Adrenal gland (tissue), 12 donors: ENCODE results near the gene URI1. TPM values are rescaled to one million over a fixed set of nuclear protein-coding genes. Genes with fewer than 3 reads are reported as not detected.
A peak's percentile ranks its signal among the peaks of the same experiment; 100 is the strongest.

Experiments used
- DNase-seq, 7 donors: peaks; one replicate each; pipeline ENCODE4 v3.0.0-alpha.2; 2019 to 2020
- H3K27ac ChIP-seq, 5 donors: fragments of 200-600 bp; sonication (generic) in 4 of 5; 1 replicate in 3 of 5; 2 replicates in 2 of 5; pipeline versions ENCODE4 v1.5.1 to v1.8.0; 2016 to 2020; ENCODE audit warnings: mild to moderate bottlenecking in 1 of 5
- H3K27me3 ChIP-seq: fragments of 200-600 bp; 2 replicates; pipeline ENCODE4 v1.8.0; 2021
- H3K36me3 ChIP-seq, 2 donors: fragments of 200-600 bp; replicated peaks in 1 of 2; 1 replicate in 1 of 2; 2 replicates in 1 of 2; pipeline versions ENCODE4 v1.5.1 to v1.8.0; 2018 to 2022
- H3K4me1 ChIP-seq, 2 donors: fragments of 200-600 bp; replicated peaks in 1 of 2; 1 replicate in 1 of 2; 2 replicates in 1 of 2; pipeline versions ENCODE4 v1.5.1 to v1.8.0; 2018 to 2021
- H3K4me3 ChIP-seq, 4 donors: fragments of 200-600 bp; sonication (generic) in 3 of 4; one replicate each; pipeline ENCODE4 v1.5.1; 2016 to 2018
- H3K9me3 ChIP-seq, 3 donors: fragments of 200-600 bp; sonication (generic) in 1 of 3; replicated peaks in 1 of 3; 1 replicate in 2 of 3; 2 replicates in 1 of 3; pipeline versions ENCODE4 v1.5.1 to v1.8.0; 2016 to 2021
- POLR2A ChIP-seq, 2 donors: fragments of 450-650 bp; IDR thresholded peaks; one replicate each; pipeline ENCODE4 v1.6.1; 2017; ENCODE audit warnings: antibody characterized with exemption in 2 of 2, mild to moderate bottlenecking in 2 of 2, moderate library complexity in 1 of 2
- WGBS, 4 donors: extraction: QIAGEN DNeasy Blood & Tissue Kit in 2 of 4; methylation state at CpG; one replicate each; pipeline versions ENCODE4 v1.1.5 to v1.1.7; 2013 to 2017; 5-methylcytosine and 5-hydroxymethylcytosine counted together
- intact Hi-C, 2 donors: fragments of 100-400 bp; cut with DNase I; formaldehyde crosslinking; loops; one replicate each; pipeline versions ENCODE4 v1.14.1 to v1.15.0; 2022 to 2023
- polyA plus RNA-seq, 3 donors: library from polyadenylated mRNA; stranded (reverse); fragments of 200-250 nt in 2 of 3; fragments of 350-450 nt in 1 of 3; fragmentation: Illumina TruSeq in 1 of 3; extraction: RNeasy Lipid Tissue Mini Kit (QIAGEN cat#74804) in 1 of 3; gene quantifications; one replicate each; pipeline ENCODE4 v1.2.3, GENCODE V29; 2013 to 2014
- total RNA-seq, 9 donors: library from RNA; depleted of rRNA in 4 of 9; stranded (reverse); fragments of >200 nt in 4 of 9; fragments of 120-200 nt in 1 of 9; fragmentation: NEBNext Ultra II Directional in 1 of 9; extraction: Animal tissue kit (Norgen Biotek cat#: 25700) in 1 of 9; gene quantifications; one replicate each; pipeline versions ENCODE4 v1.1.0 to v1.2.4, GENCODE V29; 2013 to 2023
- TF ChIP-seq, protein P1 (sequence below), 6 experiments: fragments of 450-650 bp in 4 of 6; fragments of 200-600 bp in 2 of 6; sonication (generic) in 1 of 6; IDR thresholded peaks; 1 replicate in 5 of 6; 2 replicates in 1 of 6; pipeline versions ENCODE4 v1.5.1 to v1.8.0; 2016 to 2021; ENCODE audit warnings: antibody characterized with exemption in 6 of 6, mild to moderate bottlenecking in 2 of 6, moderate library complexity in 1 of 6
- donor health status: healthy with polysubstance abuse.
- donor health status: Bipolar disorder and iron deficiency.
- donor health status: DM: yes; HTN: yes; CAD: no.
- donor health status: DM: no; HTN: no; CAD: no.
- donor health status: DM: no; HTN: no; CAD: no.
- donor health status: DM: yes; HTN: yes; CAD: no.

URI1 gene
- total and polyA plus RNA-seq, 12 donors = 21.6 to 115 (median 71.1) TPM

DNA sequence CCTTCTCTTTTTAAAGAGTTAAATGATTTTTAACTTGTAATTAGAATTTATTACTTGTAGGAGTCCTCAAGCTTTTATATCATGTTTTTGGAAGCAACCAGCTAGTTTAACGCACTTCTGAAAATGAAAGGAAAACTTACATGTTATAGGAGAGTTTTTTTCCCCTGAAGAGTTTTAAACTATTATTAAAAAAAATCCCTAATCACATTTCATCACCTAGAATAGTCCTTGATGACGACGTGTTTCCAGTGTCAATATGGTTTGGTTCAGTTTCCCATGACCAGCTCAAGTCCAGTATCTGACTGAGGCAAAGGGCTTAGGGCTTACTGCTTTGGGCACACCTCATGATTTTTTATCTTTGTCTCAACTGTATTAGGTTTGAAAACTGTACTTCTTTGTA is 36.0 kb downstream of the URI1 start:
- TF ChIP-seq POLR2A (IDR thresholded peaks at IDR 0.05) = no peak
- Histone ChIP-seq H3K4me1 (peaks cover 6 to 43% of the 10 kb centered on the region in 2 donors), H3K4me3 (peak overlapping the region in 2 of 4 donors; percentile 8 to 36), H3K27ac (no peak overlapping the region), H3K9me3 (no peaks in the 10 kb centered on the region), H3K27me3 (no peaks in the 10 kb centered on the region), H3K36me3 (no peaks in the 10 kb centered on the region)
- WGBS, 4 donors = 12 to 23% (median 21%) methylated on average over 3 of the region's 3 CpGs
- intact Hi-C loops = no loop called here
- DNase-seq = peak in 1 of 7 donors; percentile 24

DNA sequence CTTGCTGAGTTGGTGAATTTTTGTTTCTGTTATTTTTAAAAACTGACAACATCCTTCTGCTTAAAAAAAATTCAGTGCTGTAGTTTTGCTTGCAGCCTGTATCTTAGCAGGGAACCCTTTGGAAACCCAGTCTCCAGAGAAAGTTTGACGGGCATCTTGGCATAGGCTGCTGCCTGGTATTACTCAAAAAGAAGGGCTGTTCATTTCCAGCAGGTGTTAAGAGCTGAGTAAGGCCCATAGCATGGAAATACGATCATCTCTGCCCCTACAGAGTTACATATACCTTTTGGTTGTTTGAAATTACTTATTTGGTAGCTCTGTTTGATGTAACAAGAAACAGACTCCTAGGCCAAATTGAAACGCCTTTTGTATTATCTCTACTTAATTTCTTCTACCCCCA is 41.5 kb downstream of the URI1 start:
- no peaks in the 10 kb centered on the region for H3K9me3 ChIP-seq
- intact Hi-C loops = no loop called here
- H3K27ac ChIP-seq = no peak overlapping the region
- no peaks in the 10 kb centered on the region for H3K27me3 ChIP-seq
- no peak for DNase-seq
- H3K4me3 ChIP-seq = no peak overlapping the region
- WGBS, 4 donors = 67 to 78% (median 72%) methylated on average over 3 of the region's 3 CpGs
- H3K4me1 ChIP-seq = peaks cover 4 to 16% of the 10 kb centered on the region in 2 donors
- no peaks in the 10 kb centered on the region for H3K36me3 ChIP-seq
- TF ChIP-seq POLR2A (IDR thresholded peaks at IDR 0.05) = no peak
- TF ChIP-seq, protein P1, sequence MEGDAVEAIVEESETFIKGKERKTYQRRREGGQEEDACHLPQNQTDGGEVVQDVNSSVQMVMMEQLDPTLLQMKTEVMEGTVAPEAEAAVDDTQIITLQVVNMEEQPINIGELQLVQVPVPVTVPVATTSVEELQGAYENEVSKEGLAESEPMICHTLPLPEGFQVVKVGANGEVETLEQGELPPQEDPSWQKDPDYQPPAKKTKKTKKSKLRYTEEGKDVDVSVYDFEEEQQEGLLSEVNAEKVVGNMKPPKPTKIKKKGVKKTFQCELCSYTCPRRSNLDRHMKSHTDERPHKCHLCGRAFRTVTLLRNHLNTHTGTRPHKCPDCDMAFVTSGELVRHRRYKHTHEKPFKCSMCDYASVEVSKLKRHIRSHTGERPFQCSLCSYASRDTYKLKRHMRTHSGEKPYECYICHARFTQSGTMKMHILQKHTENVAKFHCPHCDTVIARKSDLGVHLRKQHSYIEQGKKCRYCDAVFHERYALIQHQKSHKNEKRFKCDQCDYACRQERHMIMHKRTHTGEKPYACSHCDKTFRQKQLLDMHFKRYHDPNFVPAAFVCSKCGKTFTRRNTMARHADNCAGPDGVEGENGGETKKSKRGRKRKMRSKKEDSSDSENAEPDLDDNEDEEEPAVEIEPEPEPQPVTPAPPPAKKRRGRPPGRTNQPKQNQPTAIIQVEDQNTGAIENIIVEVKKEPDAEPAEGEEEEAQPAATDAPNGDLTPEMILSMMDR (IDR thresholded peaks at IDR 0.05) = no peak

DNA sequence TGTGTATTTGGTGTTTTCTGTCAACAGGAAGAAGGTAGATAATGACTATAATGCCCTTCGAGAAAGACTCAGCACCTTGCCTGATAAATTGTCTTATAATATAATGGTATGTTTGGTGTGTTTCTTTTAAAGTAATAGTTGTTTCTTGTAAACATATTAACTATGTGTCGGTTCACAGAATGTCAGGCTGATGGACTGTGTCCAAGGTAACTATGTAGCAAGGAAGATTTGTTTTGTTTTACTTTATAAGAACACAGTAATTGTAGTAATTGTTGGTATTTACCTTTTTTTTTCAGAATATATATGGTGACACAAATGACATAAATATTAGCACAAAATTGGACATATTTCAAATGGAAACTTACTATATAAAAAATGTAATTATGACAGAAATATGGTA is 43.2 kb downstream of the URI1 start:
- no peaks in the 10 kb centered on the region for H3K9me3 ChIP-seq
- no peak for DNase-seq
- TF ChIP-seq, protein P1 (IDR thresholded peaks at IDR 0.05) = no peak
- TF ChIP-seq POLR2A (IDR thresholded peaks at IDR 0.05) = no peak
- H3K36me3 ChIP-seq = no peaks in the 10 kb centered on the region
- H3K4me3 ChIP-seq = no peak overlapping the region
- H3K4me1 ChIP-seq = peaks cover 3 to 15% of the 10 kb centered on the region in 2 donors
- 64 to 77% (median 73%) methylated on average over 2 of the region's 2 CpGs for WGBS, 4 donors
- intact Hi-C loops = no loop called here
- H3K27ac ChIP-seq = no peak overlapping the region
- H3K27me3 ChIP-seq = no peaks in the 10 kb centered on the region

DNA sequence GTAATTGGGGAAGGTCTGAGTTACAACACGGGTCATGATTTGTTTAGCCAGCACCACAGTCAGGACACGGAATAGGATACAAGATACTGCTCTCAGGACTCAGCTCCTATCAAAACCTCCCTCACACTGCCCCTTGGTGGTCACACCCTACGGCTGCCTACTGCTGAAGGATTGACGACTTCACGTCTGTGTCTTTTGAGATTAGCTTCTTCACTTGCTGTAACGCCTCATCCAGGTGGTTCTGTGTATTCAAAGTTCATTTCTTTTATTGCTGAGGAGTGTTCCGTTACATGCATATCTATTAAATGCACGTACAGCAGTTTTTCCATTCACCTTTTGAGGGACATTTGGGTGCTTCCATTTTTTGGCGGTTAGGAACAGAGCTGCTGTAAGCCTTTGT is 46.3 kb downstream of the URI1 start:
- no peaks in the 10 kb centered on the region for H3K9me3 ChIP-seq
- H3K27me3 ChIP-seq = no peaks in the 10 kb centered on the region
- peaks cover 0 to 3% of the 10 kb centered on the region in 2 donors for H3K4me1 ChIP-seq
- H3K36me3 ChIP-seq = no peaks in the 10 kb centered on the region
- TF ChIP-seq, protein P1 (IDR thresholded peaks at IDR 0.05) = no peak
- no peak for TF ChIP-seq POLR2A (IDR thresholded peaks at IDR 0.05)
- no peak overlapping the region for H3K4me3 ChIP-seq
- 91 to 96% (median 93%) methylated on average over 9 of the region's 9 CpGs for WGBS, 4 donors
- DNase-seq = no peak
- intact Hi-C loops = no loop called here
- no peak overlapping the region for H3K27ac ChIP-seq

DNA sequence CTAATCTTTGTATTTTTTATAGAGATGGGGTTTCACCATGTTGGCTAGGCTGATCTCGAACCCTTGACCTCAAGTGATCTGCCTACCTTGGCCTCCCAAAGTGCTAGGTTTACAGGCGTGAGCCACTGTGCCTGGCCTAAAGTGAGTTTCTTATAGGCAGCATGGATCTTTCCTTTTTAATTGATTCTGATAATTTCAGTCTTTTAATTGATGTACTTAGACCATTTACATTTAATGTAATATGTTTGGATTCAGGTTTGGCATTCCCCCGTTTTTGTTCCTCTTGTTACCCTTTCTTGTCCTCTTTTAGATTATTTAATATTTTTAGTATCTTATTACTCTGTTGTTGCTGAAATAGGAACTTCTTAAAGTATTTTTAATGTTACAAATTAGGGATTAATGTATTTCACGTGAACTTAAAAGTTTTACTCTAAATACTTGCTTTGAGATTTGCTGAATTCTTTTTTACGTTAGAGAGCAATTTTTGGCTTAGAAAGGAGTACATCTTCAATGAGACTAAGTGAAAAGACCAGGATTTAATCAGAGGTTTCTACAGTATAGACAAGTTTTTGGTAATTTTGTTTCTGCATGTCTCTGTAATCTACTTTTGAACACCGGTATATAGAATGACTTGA is 50.3 kb downstream of the URI1 start:
- DNase-seq = no peak
- no peaks in the 10 kb centered on the region for H3K9me3 ChIP-seq
- WGBS, 4 donors = 95 to 99% (median 98%) methylated on average over 6 of the region's 6 CpGs
- no peaks in the 10 kb centered on the region for H3K27me3 ChIP-seq
- H3K4me3 ChIP-seq = no peak overlapping the region
- intact Hi-C loops = no loop called here
- TF ChIP-seq, protein P1 (IDR thresholded peaks at IDR 0.05) = no peak
- TF ChIP-seq POLR2A (IDR thresholded peaks at IDR 0.05) = no peak
- no peak overlapping the region for H3K27ac ChIP-seq
- H3K36me3 ChIP-seq = no peaks in the 10 kb centered on the region
- H3K4me1 ChIP-seq = no peaks in the 10 kb centered on the region
